Keratinocyte (primary cell): Measurements from ENCODE around the gene KRTAP5-2. TPM values are rescaled to one million over a fixed set of nuclear protein-coding genes. Genes with fewer than 3 reads are reported as not detected.

Experiments
- DNase-seq: peaks from one replicate; pipeline ENCODE4 v3.0.0-alpha.2; 2011; ENCODE audit warnings: low read depth, missing footprints, low spot score
- FAIRE-seq: peaks from 2 replicates; lab custom pipeline; 2011; peaks lifted over from hg19 to GRCh38; lab: Jason Lieb, UNC
- H2AFZ ChIP-seq: 2 replicates; pipeline ENCODE4 v1.6.0; 2012; ENCODE audit warnings: low read length, control low read depth, inconsistent platforms; ENCODE audit not compliant: control insufficient read depth
- H3K27ac ChIP-seq: 2 replicates; pipeline ENCODE4 v1.5.1; 2011; ENCODE audit warnings: low read length; ENCODE audit not compliant: control insufficient read depth, insufficient read depth
- H3K27me3 ChIP-seq: 3 replicates; pipeline ENCODE4 v1.6.0; 2011; ENCODE audit warnings: low read length; ENCODE audit not compliant: control insufficient read depth, insufficient read depth; ENCODE audit errors: extremely low read depth
- H3K36me3 ChIP-seq, 2 experiments: 2 replicates in 1 of 2; 3 replicates in 1 of 2; pipeline ENCODE4 v1.5.1; 2011; ENCODE audit warnings: low read length in 2 of 2, mild to moderate bottlenecking in 1 of 2; ENCODE audit not compliant: control insufficient read depth in 2 of 2, insufficient read depth in 2 of 2; ENCODE audit errors: extremely low read depth in 1 of 2
- H3K4me1 ChIP-seq: 3 replicates; pipeline ENCODE4 v1.5.1; 2011; ENCODE audit warnings: low read length; ENCODE audit not compliant: control insufficient read depth, insufficient read depth; ENCODE audit errors: extremely low read depth
- H3K4me2 ChIP-seq: 3 replicates; pipeline ENCODE4 v1.6.0; 2011; ENCODE audit warnings: low read depth, low read length; ENCODE audit not compliant: control insufficient read depth, insufficient read depth; ENCODE audit errors: extremely low read depth
- H3K4me3 ChIP-seq, 3 experiments: fragments of 200-600 bp in 1 of 3; sonication (generic) in 1 of 3; 2 replicates in 2 of 3; 3 replicates in 1 of 3; pipeline ENCODE4 v1.5.1; 2011 to 2016; ENCODE audit warnings: low read length in 3 of 3, mild to moderate bottlenecking in 3 of 3, control low read depth in 2 of 3, inconsistent platforms in 1 of 3, low read depth in 1 of 3, mixed read lengths in 1 of 3, mixed run types in 1 of 3, moderate library complexity in 1 of 3; ENCODE audit not compliant: control insufficient read depth in 2 of 3, insufficient read depth in 2 of 3; ENCODE audit errors: extremely low read depth in 1 of 3
- H3K79me2 ChIP-seq: 2 replicates; pipeline ENCODE4 v1.6.0; 2012; ENCODE audit warnings: low read length; ENCODE audit not compliant: control insufficient read depth, insufficient read depth
- H3K9ac ChIP-seq: 3 replicates; pipeline ENCODE4 v1.6.0; 2011; ENCODE audit warnings: low read length; ENCODE audit not compliant: control insufficient read depth, insufficient read depth; ENCODE audit errors: extremely low read depth
- H3K9me1 ChIP-seq: 3 replicates; pipeline ENCODE4 v1.6.0; 2011; ENCODE audit warnings: low read length; ENCODE audit not compliant: control insufficient read depth, insufficient read depth; ENCODE audit errors: extremely low read depth
- H3K9me3 ChIP-seq: 2 replicates; pipeline ENCODE4 v1.5.1; 2012; ENCODE audit warnings: low read depth, low read length; ENCODE audit not compliant: control insufficient read depth
- H4K20me1 ChIP-seq: 3 replicates; pipeline ENCODE4 v1.6.0; 2011; ENCODE audit warnings: low read length; ENCODE audit not compliant: control insufficient read depth, insufficient read depth; ENCODE audit errors: extremely low read depth
- EZH2 ChIP-seq: IDR thresholded peaks from one replicate; pipeline ENCODE4 v1.6.1; 2012; ENCODE audit warnings: inconsistent platforms, mild to moderate bottlenecking, low read length, moderate library complexity
- dilution Hi-C: fragments of 300-500 bp; cut with MboI; formaldehyde crosslinking; loops from one replicate; pipeline ENCODE4 v1.7.0; 2020; ENCODE audit warnings: low sequenced_read_pairs; ENCODE audit not compliant: extremely low pct_ligation_motif_present
- polyA plus RNA-seq, 5 experiments: library from polyadenylated mRNA; depleted of rRNA in 3 of 5; stranded (reverse) in 3 of 5; stranded (forward) in 1 of 5; unstranded in 1 of 5; fragments of >200 nt; gene quantifications; 1 replicate in 1 of 5; 2 replicates in 3 of 5; 3 replicates in 1 of 5; pipeline versions ENCODE4 v1.2.1 to v1.2.3, GENCODE V29; 2011 to 2012; ENCODE audit warnings: missing spikeins in 2 of 5, low read depth in 1 of 5, low replicate concordance in 1 of 5
- TF ChIP-seq, protein P1 (sequence below), 3 experiments: IDR thresholded peaks in 1 of 3; conservative IDR thresholded peaks in 1 of 3; optimal IDR thresholded peaks in 1 of 3; 2 replicates in 2 of 3; 3 replicates in 1 of 3; pipeline versions ENCODE3 to v1.5.1; 2011; ENCODE audit warnings: low read length in 3 of 3, mild to moderate bottlenecking in 3 of 3, moderate library complexity in 2 of 3, control low read depth in 1 of 3, inconsistent platforms in 1 of 3; ENCODE audit not compliant: insufficient read depth in 2 of 3; ENCODE audit errors: extremely low read depth in 1 of 3

The KRTAP5-2 gene
- polyA plus RNA-seq, 1 donor (not counting 4 experiments of a cell fraction or from before 2014, with no cell fraction given), result not detected

DNA sequence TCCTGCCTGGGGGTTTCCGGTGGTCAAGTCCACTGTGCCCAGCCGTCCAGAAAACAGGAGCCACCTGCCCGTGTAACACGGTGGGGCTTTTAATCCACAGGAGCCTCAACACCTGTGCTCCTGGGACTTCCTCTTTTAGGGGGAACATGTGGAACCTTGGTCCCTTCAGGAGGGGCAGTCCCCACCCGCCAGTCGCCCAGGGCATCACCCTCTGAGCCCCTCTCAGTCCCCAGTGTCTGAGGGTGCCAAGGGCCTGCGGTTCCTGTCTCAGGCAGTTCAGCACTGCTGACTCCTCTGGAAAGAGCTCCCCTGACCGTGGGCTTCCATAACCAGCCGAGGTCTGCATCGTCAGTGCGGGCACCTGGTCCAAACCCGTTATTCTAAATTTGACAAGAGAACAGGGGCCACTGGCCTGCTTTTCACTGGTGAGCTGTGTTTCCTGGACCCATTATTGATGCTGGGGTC lies 47.3 kb upstream of the KRTAP5-2 start:
- Histone ChIP-seq H3K9me1 (no peaks in the 10 kb centered on the region), H3K4me2 (no peak overlapping the region), H3K4me3 (no peak overlapping the region), H3K4me1 (peaks cover 6% of the 10 kb centered on the region), H3K27ac (no peak overlapping the region), H3K9me3 (no peaks in the 10 kb centered on the region), H3K79me2 (no peaks in the 10 kb centered on the region), H4K20me1 (peaks cover 1% of the 10 kb centered on the region), H3K36me3 (no peaks in the 10 kb centered on the region), H2AFZ (no peak overlapping the region), H3K27me3 (peaks cover 9% of the 10 kb centered on the region), H3K9ac (no peak overlapping the region)
- dilution Hi-C loops, result no loop called here
- no peak for DNase-seq
- no peak for FAIRE-seq
- no peak for TF ChIP-seq EZH2
- TF ChIP-seq, protein P1, sequence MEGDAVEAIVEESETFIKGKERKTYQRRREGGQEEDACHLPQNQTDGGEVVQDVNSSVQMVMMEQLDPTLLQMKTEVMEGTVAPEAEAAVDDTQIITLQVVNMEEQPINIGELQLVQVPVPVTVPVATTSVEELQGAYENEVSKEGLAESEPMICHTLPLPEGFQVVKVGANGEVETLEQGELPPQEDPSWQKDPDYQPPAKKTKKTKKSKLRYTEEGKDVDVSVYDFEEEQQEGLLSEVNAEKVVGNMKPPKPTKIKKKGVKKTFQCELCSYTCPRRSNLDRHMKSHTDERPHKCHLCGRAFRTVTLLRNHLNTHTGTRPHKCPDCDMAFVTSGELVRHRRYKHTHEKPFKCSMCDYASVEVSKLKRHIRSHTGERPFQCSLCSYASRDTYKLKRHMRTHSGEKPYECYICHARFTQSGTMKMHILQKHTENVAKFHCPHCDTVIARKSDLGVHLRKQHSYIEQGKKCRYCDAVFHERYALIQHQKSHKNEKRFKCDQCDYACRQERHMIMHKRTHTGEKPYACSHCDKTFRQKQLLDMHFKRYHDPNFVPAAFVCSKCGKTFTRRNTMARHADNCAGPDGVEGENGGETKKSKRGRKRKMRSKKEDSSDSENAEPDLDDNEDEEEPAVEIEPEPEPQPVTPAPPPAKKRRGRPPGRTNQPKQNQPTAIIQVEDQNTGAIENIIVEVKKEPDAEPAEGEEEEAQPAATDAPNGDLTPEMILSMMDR (optimal IDR thresholded peaks at IDR 0.05 in 1 of 3, IDR thresholded peaks at IDR 0.05 in 1 of 3, conservative IDR thresholded peaks at IDR 0.05 in 1 of 3; ENCODE audit: extremely low read depth in 1 of 3, insufficient read depth in 2 of 3, low read length in 3 of 3), result no peak

DNA sequence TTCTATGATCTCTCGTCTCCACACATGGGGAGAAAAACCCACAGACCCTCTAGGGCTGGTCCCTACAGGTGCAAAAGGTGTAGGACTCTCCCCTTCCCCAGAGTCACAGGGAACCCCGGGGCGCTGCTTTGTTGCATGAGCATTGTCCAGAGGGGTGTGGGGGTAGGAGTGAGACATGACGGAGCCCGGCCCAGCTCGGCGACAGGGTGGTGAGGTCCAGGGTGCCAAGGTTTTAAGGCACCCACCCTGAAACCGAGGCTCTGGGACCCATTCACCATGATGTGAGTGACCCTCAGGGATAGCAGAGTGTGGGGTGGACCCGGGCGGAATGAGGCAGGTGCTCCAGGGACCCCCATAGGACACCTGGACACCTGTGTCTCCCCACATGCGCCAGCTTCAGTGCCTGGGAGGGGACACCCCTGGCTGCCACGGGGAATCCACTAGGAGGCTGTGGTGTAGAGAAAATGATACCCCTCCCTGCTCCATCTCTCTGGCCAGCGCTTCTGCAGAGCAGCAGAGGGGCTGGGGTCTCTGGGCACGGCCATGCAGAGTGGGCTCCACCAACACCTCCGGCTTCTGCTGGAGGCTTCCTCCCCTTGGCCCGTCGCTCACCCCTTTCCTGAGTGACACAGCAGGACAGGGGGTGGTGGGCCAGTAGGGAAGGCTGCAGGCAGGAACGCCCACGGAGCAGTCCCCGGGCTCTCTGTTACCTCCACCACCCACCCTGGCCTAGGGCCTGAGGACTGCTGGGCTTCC lies 46.7 kb upstream of the KRTAP5-2 start:
- Histone ChIP-seq H3K27ac (no peak overlapping the region), H3K36me3 (no peaks in the 10 kb centered on the region), H3K4me2 (no peak overlapping the region), H3K4me1 (no peaks in the 10 kb centered on the region), H4K20me1 (peaks cover 4% of the 10 kb centered on the region), H3K9ac (no peak overlapping the region), H3K9me1 (no peaks in the 10 kb centered on the region), H3K27me3 (peaks cover 15% of the 10 kb centered on the region), H3K4me3 (no peak overlapping the region), H3K9me3 (no peaks in the 10 kb centered on the region), H3K79me2 (no peaks in the 10 kb centered on the region), H2AFZ (no peak overlapping the region)
- DNase-seq (no peak), FAIRE-seq (no peak)
- TF ChIP-seq, protein P1 (optimal IDR thresholded peaks at IDR 0.05 in 1 of 3, IDR thresholded peaks at IDR 0.05 in 1 of 3, conservative IDR thresholded peaks at IDR 0.05 in 1 of 3; ENCODE audit: extremely low read depth in 1 of 3, insufficient read depth in 2 of 3, low read length in 3 of 3), result no peak
- no peak for TF ChIP-seq EZH2
- dilution Hi-C loops, result no loop called here
